Vagina (tissue), 2 donors: ENCODE data around the gene SIAH1. TPM values are rescaled to one million over a fixed set of nuclear protein-coding genes. Genes with fewer than 3 reads are reported as not detected.

ENCODE experiments used
- DNase-seq, 2 donors: peaks; one replicate each; pipeline ENCODE4 v3.0.0-alpha.2; 2017; ENCODE audit errors: extremely low spot score in 2 of 2
- H3K27ac ChIP-seq: fragments of 200-600 bp; sonication (generic); one replicate; pipeline ENCODE4 v1.5.1; 2019
- H3K27me3 ChIP-seq: fragments of 200-600 bp; sonication (generic); one replicate; pipeline ENCODE4 v1.5.1; 2019
- H3K36me3 ChIP-seq, 2 donors: fragments of 200-600 bp; sonication (generic); one replicate each; pipeline ENCODE4 v1.5.1; 2017 to 2019
- H3K4me1 ChIP-seq: fragments of 200-600 bp; sonication (generic); one replicate; pipeline ENCODE4 v1.5.1; 2019
- H3K4me3 ChIP-seq, 2 donors: fragments of 200-600 bp; sonication (generic); 1 replicate in 1 of 2; 2 replicates in 1 of 2; pipeline ENCODE4 v1.5.1; 2016 to 2019
- H3K9me3 ChIP-seq: fragments of 200-600 bp; sonication (generic); one replicate; pipeline ENCODE4 v1.5.1; 2019
- CTCF ChIP-seq, 3 experiments: fragments of 450-650 bp in 2 of 3; fragments of 200-600 bp in 1 of 3; sonication (generic) in 1 of 3; IDR thresholded peaks; one replicate each; pipeline ENCODE4 v1.5.1; 2017 to 2019; ENCODE audit warnings: antibody characterized with exemption in 3 of 3, mild to moderate bottlenecking in 2 of 3, moderate library complexity in 2 of 3
- POLR2A ChIP-seq, 2 donors: fragments of 450-650 bp; IDR thresholded peaks; one replicate each; pipeline ENCODE4 v1.6.1; 2017; ENCODE audit warnings: antibody characterized with exemption in 2 of 2, mild to moderate bottlenecking in 2 of 2, moderate library complexity in 2 of 2
- POLR2AphosphoS5 ChIP-seq, 2 donors: sonication (generic); formaldehyde crosslinking; IDR thresholded peaks; one replicate each; pipeline ENCODE4 v1.9.0; 2017; ENCODE audit warnings: antibody characterized with exemption in 2 of 2, mild to moderate bottlenecking in 2 of 2, low read depth in 1 of 2; ENCODE audit not compliant: insufficient read depth in 1 of 2
- intact Hi-C: fragments of 100-400 bp; cut with DNase I; formaldehyde crosslinking; loops from one replicate; pipeline ENCODE4 v1.15.1; 2023
- total RNA-seq: library from RNA; depleted of rRNA; stranded (reverse); fragments of >200 nt; gene quantifications from one replicate; pipeline ENCODE4 v1.2.3, GENCODE V29; 2016

SIAH1 gene
- total RNA-seq, 1 donor from 2014 or later: 26.8 TPM

GRCh38 chr16:48393485-48394354 is 8.5 kb upstream of the SIAH1 start:
- H3K27me3 ChIP-seq: no peaks in the 10 kb centered on the region
- H3K36me3 ChIP-seq: no peaks in the 10 kb centered on the region
- DNase-seq: peak in 1 of 2 donors; percentile 96
- no peak overlapping the region for H3K4me3 ChIP-seq
- TF ChIP-seq CTCF (IDR thresholded peaks at IDR 0.05) (no peak), POLR2A (IDR thresholded peaks at IDR 0.05) (no peak), POLR2AphosphoS5 (IDR thresholded peaks at IDR 0.05; ENCODE audit: insufficient read depth in 1 of 2, low read depth in 1 of 2) (peak in 1 of 2 donors; percentile 59)
- H3K4me1 ChIP-seq: no peaks in the 10 kb centered on the region
- peak overlapping the region; percentile 82 for H3K27ac ChIP-seq
- intact Hi-C loops: no loop called here
- no peaks in the 10 kb centered on the region for H3K9me3 ChIP-seq

GRCh38 chr16:48392407-48392806 is 7.2 kb upstream of the SIAH1 start:
- intact Hi-C loops: no loop called here

GRCh38 chr16:48386559-48387312 is 1.5 kb upstream of the SIAH1 start:
- Histone ChIP-seq H3K4me1 (peaks cover 30% of the 10 kb centered on the region), H3K9me3 (no peaks in the 10 kb centered on the region), H3K27me3 (no peaks in the 10 kb centered on the region), H3K4me3 (no peak overlapping the region), H3K36me3 (no peaks in the 10 kb centered on the region), H3K27ac (peak overlapping the region; percentile 99)
- intact Hi-C loops: loop anchor here (10.0 kb wide), 2 partner anchors 148 to 218 kb away; no protein-coding TSS in a partner anchor
- TF ChIP-seq POLR2A (IDR thresholded peaks at IDR 0.05): no peak
- no peak for DNase-seq

More at GRCh38 chr16:48392407-48392806, 7.2 kb upstream of the SIAH1 start:
- Histone ChIP-seq H3K27me3 (no peaks in the 10 kb centered on the region), H3K4me1 (no peaks in the 10 kb centered on the region), H3K4me3 (no peak overlapping the region), H3K9me3 (no peaks in the 10 kb centered on the region), H3K36me3 (no peaks in the 10 kb centered on the region), H3K27ac (peak overlapping the region; percentile 82)
- TF ChIP-seq POLR2A (IDR thresholded peaks at IDR 0.05): no peak
- TF ChIP-seq POLR2AphosphoS5 (IDR thresholded peaks at IDR 0.05; ENCODE audit: insufficient read depth in 1 of 2, low read depth in 1 of 2): no peak
- TF ChIP-seq CTCF (IDR thresholded peaks at IDR 0.05): no peak
- peak in 1 of 2 donors; percentile 22 for DNase-seq

- H3K4me1 ChIP-seq: peaks cover 49% of the 10 kb centered on the region
- peak overlapping the region; percentile 99 for H3K27ac ChIP-seq
- peak overlapping the region; percentile 94 to 96 for H3K4me3 ChIP-seq
- no peaks in the 10 kb centered on the region for H3K9me3 ChIP-seq
- intact Hi-C loops: loop anchor here (10.0 kb wide), 2 partner anchors 150 to 220 kb away; no protein-coding TSS in a partner anchor
- TF ChIP-seq POLR2AphosphoS5 (IDR thresholded peaks at IDR 0.05; ENCODE audit: insufficient read depth in 1 of 2, low read depth in 1 of 2): no peak
- no peak for TF ChIP-seq CTCF (IDR thresholded peaks at IDR 0.05)
- TF ChIP-seq POLR2A (IDR thresholded peaks at IDR 0.05): no peak
- H3K36me3 ChIP-seq: no peaks in the 10 kb centered on the region
- no peak for DNase-seq
- no peaks in the 10 kb centered on the region for H3K27me3 ChIP-seq
These were observed 527 bp downstream of the SIAH1 start for GRCh38 chr16:48384520-48385252.
